AG04449 (cell line): ENCODE data around the gene TADA1.

Experiments
- CTCF ChIA-PET: fragments of 350-600 bp; formaldehyde crosslinking; extraction: SDS; loops from one replicate; lab custom pipeline; 2021; ENCODE audit warnings: antibody characterized with exemption; lab: Yijun Ruan, JAX
- POLR2A ChIA-PET: fragments of 400-600, 350-600 bp; formaldehyde crosslinking; extraction: SDS; loops from one replicate; lab custom pipeline; 2020; ENCODE audit warnings: antibody characterized with exemption, inconsistent platforms; lab: Yijun Ruan, JAX
- DNase-seq: peaks from one replicate; pipeline ENCODE4 v3.0.0-alpha.2; 2010; ENCODE audit warnings: low read depth, low spot score
- H3K4me3 ChIP-seq: 2 replicates; pipeline ENCODE4 v1.5.1; 2011; ENCODE audit warnings: low read depth, mild to moderate bottlenecking, control low read depth, low read length
- TF ChIP-seq, protein P1 (sequence below): IDR thresholded peaks from one replicate; pipeline ENCODE4 v1.5.1; 2011; ENCODE audit warnings: mild to moderate bottlenecking, moderate library complexity, low read length, control low read depth, inconsistent platforms; ENCODE audit not compliant: insufficient read depth; ENCODE audit errors: missing control alignments

Gene TADA1

DNA sequence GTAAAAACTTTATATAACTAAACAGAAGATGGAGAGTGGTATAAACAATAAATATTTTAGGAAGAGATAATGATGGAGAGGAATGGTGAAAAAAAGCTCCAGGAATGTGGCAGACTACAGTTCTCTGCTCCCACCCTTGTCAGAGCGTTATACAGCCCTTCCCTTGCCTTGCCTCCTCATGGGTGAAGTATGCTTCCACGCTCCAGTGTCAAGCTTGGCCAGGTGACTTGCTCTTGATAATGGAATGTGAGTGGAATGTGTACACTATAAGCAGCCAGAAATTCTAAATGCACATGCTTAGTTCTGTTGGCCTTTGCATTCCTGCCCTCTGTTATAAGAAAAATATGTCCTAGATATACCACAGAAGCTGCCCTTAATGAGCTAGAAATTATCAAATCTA is 61.5 kb downstream of the TADA1 start:
- TF ChIP-seq, protein P1, sequence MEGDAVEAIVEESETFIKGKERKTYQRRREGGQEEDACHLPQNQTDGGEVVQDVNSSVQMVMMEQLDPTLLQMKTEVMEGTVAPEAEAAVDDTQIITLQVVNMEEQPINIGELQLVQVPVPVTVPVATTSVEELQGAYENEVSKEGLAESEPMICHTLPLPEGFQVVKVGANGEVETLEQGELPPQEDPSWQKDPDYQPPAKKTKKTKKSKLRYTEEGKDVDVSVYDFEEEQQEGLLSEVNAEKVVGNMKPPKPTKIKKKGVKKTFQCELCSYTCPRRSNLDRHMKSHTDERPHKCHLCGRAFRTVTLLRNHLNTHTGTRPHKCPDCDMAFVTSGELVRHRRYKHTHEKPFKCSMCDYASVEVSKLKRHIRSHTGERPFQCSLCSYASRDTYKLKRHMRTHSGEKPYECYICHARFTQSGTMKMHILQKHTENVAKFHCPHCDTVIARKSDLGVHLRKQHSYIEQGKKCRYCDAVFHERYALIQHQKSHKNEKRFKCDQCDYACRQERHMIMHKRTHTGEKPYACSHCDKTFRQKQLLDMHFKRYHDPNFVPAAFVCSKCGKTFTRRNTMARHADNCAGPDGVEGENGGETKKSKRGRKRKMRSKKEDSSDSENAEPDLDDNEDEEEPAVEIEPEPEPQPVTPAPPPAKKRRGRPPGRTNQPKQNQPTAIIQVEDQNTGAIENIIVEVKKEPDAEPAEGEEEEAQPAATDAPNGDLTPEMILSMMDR, result no peak
- POLR2A ChIA-PET, result interaction anchor here (1.3 kb wide), 1 partner anchor 25 kb away, joined by 4 read pairs; the partner anchor contains the start of gene POGK
- CTCF ChIA-PET, result interaction anchor here (1.3 to 1.9 kb wide), 3 partner anchors 11 to 244 kb away, joined by 3 to 5 read pairs (median 4); partner anchors contain the start of gene POGK
- H3K4me3 ChIP-seq, result no peak overlapping the region
- peak; percentile 41 for DNase-seq

DNA sequence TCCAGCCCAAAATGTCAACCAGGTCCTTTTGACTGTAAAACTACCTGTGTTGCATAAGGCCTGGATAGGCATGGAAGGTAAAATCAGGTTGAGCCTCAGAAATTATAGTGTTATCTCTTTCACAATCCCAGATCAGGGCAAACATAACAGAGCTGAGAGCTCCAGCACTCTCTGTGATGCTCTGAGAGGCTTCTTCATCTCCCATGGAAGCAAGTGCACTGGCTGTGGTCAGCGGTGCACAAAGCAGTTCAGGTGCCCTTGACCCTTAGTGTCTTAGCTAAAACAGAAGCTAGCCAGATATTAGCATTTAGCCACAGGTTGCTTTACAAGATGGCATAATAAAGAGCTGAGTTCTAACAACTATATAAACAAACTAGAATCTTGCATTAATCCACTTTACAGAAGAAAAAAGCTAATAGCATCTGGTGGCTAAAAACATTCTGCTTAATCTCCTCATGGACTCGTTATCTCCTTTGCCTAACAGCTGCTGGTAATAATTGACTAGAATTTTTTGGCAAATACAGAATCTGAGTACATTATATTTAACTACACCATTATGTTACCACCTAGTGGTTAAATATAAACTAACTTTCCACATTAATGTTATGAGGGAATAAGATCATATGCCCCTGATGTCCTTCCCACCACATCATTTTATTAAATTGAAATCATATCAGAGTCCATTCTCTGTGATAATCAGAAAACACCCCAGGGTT is 62.4 kb downstream of the TADA1 start:
- DNase-seq, result no peak
- CTCF ChIA-PET, result interaction anchor here (1.0 to 1.9 kb wide), 4 partner anchors 12 to 245 kb away, joined by 3 to 5 read pairs (median 4); partner anchors contain the start of gene POGK

DNA sequence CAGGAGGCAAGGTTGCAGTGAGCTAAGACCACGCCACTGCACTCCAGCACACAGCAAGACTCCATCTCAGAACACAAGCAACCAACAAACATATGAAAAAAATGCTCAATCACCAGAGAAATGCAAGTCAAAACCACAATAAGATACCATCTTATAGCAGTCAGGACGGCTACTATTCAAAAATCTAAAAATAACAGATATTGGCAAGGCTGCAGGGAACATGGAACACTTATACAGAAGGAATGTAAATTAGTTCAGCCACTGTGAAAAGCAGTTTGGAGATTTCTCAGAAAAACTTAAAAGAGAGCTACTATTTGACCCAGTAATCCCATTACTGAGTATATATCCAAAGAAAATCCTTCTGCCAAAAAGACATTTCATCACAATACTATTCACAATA is 64.4 kb downstream of the TADA1 start:
- DNase-seq, result peak; percentile 60
- ChIA-PET CTCF (no interaction called here), POLR2A (interaction anchor here (0.9 kb wide), 1 partner anchor 28 kb away, joined by 4 read pairs; the partner anchor contains the start of gene POGK)
- H3K4me3 ChIP-seq, result no peak overlapping the region
- TF ChIP-seq, protein P1, result no peak

More for the DNA sequence above, 62.4 kb downstream of the TADA1 start:
- H3K4me3 ChIP-seq, result no peak overlapping the region
- TF ChIP-seq, protein P1, result no peak
- POLR2A ChIA-PET, result interaction anchor here (1.3 kb wide), 1 partner anchor 25 kb away, joined by 4 read pairs; the partner anchor contains the start of gene POGK

DNA sequence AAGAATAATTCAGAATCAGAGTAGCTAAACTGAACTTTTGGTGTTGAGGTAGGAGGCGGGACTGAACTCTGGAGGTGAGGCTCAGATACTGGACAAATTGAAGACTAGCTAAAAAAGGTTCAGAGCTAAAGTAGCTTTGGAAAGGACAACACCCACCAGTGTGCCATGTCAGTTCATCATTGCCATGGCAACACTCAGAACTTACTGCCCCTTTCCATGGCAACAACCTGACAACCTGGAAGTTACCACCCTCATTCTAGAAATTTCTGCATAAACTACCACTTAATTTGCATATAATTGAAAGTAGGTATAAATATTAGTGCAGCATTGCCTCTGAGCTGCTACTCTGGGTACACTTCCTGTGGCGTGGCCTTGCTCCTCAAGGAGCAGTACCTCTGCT is 67.1 kb downstream of the TADA1 start:
- CTCF ChIA-PET, result no interaction called here

More for the DNA sequence above, 67.1 kb downstream of the TADA1 start:
- TF ChIP-seq, protein P1, result no peak
- H3K4me3 ChIP-seq, result no peak overlapping the region
- DNase-seq, result no peak
- POLR2A ChIA-PET, result no interaction called here
